Pancreas (tissue), 10 donors: Measurements from ENCODE around the gene SIX1. TPM values are rescaled to one million over a fixed set of nuclear protein-coding genes. Genes with fewer than 3 reads are reported as not detected.

Experiments
- ATAC-seq, 4 donors: fragments of 200-7000 bp; cut with Tn5 transposase; one replicate each; pipeline versions ENCODE4 v1.8.0 to v1.9.1; 2020; ENCODE audit warnings: mild to moderate bottlenecking in 4 of 4, moderate library complexity in 4 of 4
- DNase-seq, 6 donors: peaks; one replicate each; pipeline ENCODE4 v3.0.0-alpha.2; 2020
- FAIRE-seq: peaks from 2 replicates; lab custom pipeline; 2012; peaks lifted over from hg19 to GRCh38; lab: Jason Lieb, UNC
- H3K27ac ChIP-seq, 4 donors: fragments of 200-600 bp; sonication (generic); 1 replicate in 3 of 4; 2 replicates in 1 of 4; pipeline versions ENCODE4 v1.5.0 to v1.8.0; 2020
- H3K27me3 ChIP-seq, 4 donors: fragments of 200-600 bp; one replicate each; pipeline ENCODE4 v1.8.0; 2021
- H3K36me3 ChIP-seq, 3 donors: fragments of 200-600 bp; sonication (generic) in 1 of 3; one replicate each; pipeline versions ENCODE4 v1.5.0 to v1.8.0; 2020 to 2021
- H3K4me1 ChIP-seq, 3 donors: fragments of 200-600 bp; one replicate each; pipeline ENCODE4 v1.8.0; 2021
- H3K4me3 ChIP-seq, 4 donors: fragments of 200-600 bp; sonication (generic) in 2 of 4; one replicate each; pipeline versions ENCODE4 v1.5.0 to v1.8.0; 2020 to 2021
- H3K9me3 ChIP-seq, 4 donors: fragments of 200-600 bp; one replicate each; pipeline ENCODE4 v1.8.0; 2021
- WGBS, 2 donors: extraction: QIAGEN DNeasy Blood & Tissue Kit; methylation state at CpG; one replicate each; pipeline ENCODE4 v1.1.7; 2013; 5-methylcytosine and 5-hydroxymethylcytosine counted together
- intact Hi-C, 3 donors: fragments of 100-400 bp; cut with DNase I; formaldehyde crosslinking; loops; one replicate each; pipeline versions ENCODE4 v1.11.1 to v1.14.2; 2022
- polyA plus RNA-seq, 2 donors: library from polyadenylated mRNA; stranded (reverse); fragments of 200-250 nt; gene quantifications; one replicate each; pipeline ENCODE4 v1.2.3, GENCODE V29; 2013
- total RNA-seq, 6 donors: library from RNA; stranded (reverse); fragmentation: NEBNext Ultra II Directional in 4 of 6; extraction: Animal tissue kit (Norgen Biotek cat#: 25700) in 4 of 6; gene quantifications; one replicate each; pipeline versions ENCODE4 v1.2.1 to v1.2.4, GENCODE V29; 2021 to 2023
- TF ChIP-seq, protein P1 (sequence below), 4 donors: fragments of 200-600 bp; sonication (generic) in 3 of 4; IDR thresholded peaks; one replicate each; pipeline versions ENCODE4 v1.5.0 to v1.8.0; 2021; ENCODE audit warnings: antibody characterized with exemption in 4 of 4
- donor health status: healthy with polysubstance abuse.
- donor health status: DM: no; HTN: no; CAD: no; lungs with moderate emphysema.
- donor health status: DM: no; HTN: no; CAD: no.
- donor health status: control.
- donor health status: control.
- donor health status: Bipolar disorder and iron deficiency.
- donor health status: DM: yes; HTN: yes; CAD: no.
- donor health status: DM: no; HTN: no; CAD: no.
- donor health status: DM: no; HTN: no; CAD: no.
- donor health status: DM: yes; HTN: yes; CAD: no.

Gene SIX1
- total and polyA plus RNA-seq, 8 donors: 0.06 to 0.09 (median 0.07) TPM; not detected in 4

DNA sequence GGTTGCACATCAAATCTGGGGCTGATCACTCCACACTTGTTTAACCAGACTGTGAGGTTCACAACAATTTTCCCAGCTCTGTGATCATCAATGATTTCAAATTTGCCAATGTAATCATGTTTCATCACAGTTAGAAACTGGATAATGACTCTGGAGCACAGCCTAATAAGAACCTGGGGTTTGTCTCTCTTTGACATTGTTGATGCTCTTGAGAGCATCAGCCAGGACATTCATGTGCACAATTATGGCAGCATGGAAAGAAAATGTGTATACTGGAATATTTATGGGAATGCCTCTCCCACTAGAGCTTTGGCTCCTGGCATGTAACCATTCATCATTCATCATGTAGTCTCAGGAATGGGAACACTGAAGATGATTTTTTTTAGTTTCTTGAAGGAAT is 47.0 kb downstream of the SIX1 start:
- no peak for ATAC-seq
- Histone ChIP-seq H3K36me3 (no peaks in the 10 kb centered on the region), H3K27me3 (no peaks in the 10 kb centered on the region), H3K27ac (no peak overlapping the region), H3K4me1 (no peaks in the 10 kb centered on the region), H3K4me3 (no peak overlapping the region), H3K9me3 (no peaks in the 10 kb centered on the region)
- no peak for DNase-seq
- TF ChIP-seq, protein P1, sequence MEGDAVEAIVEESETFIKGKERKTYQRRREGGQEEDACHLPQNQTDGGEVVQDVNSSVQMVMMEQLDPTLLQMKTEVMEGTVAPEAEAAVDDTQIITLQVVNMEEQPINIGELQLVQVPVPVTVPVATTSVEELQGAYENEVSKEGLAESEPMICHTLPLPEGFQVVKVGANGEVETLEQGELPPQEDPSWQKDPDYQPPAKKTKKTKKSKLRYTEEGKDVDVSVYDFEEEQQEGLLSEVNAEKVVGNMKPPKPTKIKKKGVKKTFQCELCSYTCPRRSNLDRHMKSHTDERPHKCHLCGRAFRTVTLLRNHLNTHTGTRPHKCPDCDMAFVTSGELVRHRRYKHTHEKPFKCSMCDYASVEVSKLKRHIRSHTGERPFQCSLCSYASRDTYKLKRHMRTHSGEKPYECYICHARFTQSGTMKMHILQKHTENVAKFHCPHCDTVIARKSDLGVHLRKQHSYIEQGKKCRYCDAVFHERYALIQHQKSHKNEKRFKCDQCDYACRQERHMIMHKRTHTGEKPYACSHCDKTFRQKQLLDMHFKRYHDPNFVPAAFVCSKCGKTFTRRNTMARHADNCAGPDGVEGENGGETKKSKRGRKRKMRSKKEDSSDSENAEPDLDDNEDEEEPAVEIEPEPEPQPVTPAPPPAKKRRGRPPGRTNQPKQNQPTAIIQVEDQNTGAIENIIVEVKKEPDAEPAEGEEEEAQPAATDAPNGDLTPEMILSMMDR (IDR thresholded peaks at IDR 0.05): no peak
- FAIRE-seq: no peak
- intact Hi-C loops: no loop called here

DNA sequence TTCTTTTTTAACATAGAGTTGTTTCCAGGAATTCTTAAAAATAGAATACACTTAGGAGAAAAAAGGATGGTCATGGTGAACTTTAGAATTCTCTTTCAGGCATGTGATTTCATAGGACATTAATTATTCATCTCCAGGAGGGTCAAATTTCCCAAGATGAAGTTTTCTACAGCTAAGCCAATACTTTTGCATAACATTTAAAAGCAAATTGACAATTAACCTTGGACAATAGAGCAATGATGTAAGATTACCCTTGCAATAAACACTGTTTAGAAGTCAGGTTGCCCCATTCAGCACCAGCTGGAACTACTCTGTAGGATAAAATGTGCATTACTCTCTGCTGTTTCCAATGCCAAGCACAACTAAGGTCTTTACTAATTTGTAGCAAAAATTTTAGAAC is 49.5 kb downstream of the SIX1 start:
- DNase-seq (no peak), ATAC-seq (no peak), FAIRE-seq (no peak)
- no peaks in the 10 kb centered on the region for H3K36me3 ChIP-seq
- H3K9me3 ChIP-seq: no peaks in the 10 kb centered on the region
- intact Hi-C loops: no loop called here
- no peaks in the 10 kb centered on the region for H3K4me1 ChIP-seq
- TF ChIP-seq, protein P1 (IDR thresholded peaks at IDR 0.05): no peak
- H3K27ac ChIP-seq: no peak overlapping the region
- no peak overlapping the region for H3K4me3 ChIP-seq
- no peaks in the 10 kb centered on the region for H3K27me3 ChIP-seq

DNA sequence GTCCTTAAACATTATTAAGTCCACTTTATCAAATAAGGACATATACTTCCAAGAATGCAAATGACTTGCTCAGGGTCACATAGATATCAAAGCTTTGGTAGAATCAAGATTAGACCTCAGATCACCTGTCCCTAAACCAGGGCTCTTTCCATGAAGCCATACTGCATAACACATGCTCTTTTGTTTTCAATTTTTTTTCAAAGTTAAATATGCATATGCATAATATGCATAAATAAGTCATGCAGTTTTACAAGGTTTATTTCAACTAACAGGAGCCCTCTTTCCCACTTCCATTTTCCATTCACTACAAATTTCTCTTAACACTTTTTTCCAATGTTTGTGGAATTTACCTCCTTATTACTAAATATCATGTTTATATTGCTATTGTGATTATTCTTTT is 53.1 kb downstream of the SIX1 start:
- DNase-seq (no peak), ATAC-seq (no peak), FAIRE-seq (no peak)
- H3K4me3 ChIP-seq: no peak overlapping the region
- H3K27me3 ChIP-seq: no peaks in the 10 kb centered on the region
- H3K9me3 ChIP-seq: no peaks in the 10 kb centered on the region
- TF ChIP-seq, protein P1 (IDR thresholded peaks at IDR 0.05): no peak
- peaks cover 0 to 5% (median 1%) of the 10 kb centered on the region in 3 donors for H3K4me1 ChIP-seq
- H3K36me3 ChIP-seq: no peaks in the 10 kb centered on the region
- intact Hi-C loops: no loop called here
- H3K27ac ChIP-seq: no peak overlapping the region

DNA sequence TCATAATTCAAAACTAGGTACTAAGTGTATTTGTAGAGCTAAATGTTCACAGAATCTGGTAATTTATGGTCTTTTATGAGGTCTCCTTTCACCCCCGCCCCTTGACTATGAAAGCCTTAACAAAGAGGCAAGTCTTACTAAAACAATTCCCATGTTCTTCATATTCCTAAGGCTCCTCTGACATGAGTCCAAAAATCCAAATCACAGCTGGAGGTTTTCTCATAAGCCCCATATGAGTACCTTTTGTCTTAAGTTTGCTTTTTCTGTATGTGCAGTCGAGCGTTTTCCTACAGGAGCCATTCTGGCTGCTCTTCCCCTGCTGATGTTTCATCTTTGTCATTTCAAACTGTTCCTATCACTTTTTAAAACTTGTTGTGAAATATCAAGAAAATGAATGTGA is 55.2 kb downstream of the SIX1 start:
- WGBS, 2 donors: 53 to 58% methylated on average over 3 of the region's 3 CpGs
- intact Hi-C loops: no loop called here
- H3K9me3 ChIP-seq: no peaks in the 10 kb centered on the region

More for the DNA sequence above, 55.2 kb downstream of the SIX1 start:
- Histone ChIP-seq H3K4me3 (no peak overlapping the region), H3K27ac (no peak overlapping the region), H3K27me3 (no peaks in the 10 kb centered on the region), H3K36me3 (no peaks in the 10 kb centered on the region), H3K4me1 (peaks cover 0 to 6% (median 5%) of the 10 kb centered on the region in 3 donors)
- DNase-seq (peak in 1 of 6 donors; percentile 14), FAIRE-seq (no peak), ATAC-seq (peak in 3 of 4 donors; percentile 35 to 70 (median 63))
- TF ChIP-seq, protein P1 (IDR thresholded peaks at IDR 0.05): no peak

Other genes starting within 250 kb of the SIX1 start
- gene C14orf39, start 163.4 kb downstream of the SIX1 start, total RNA-seq: not detected
- under 1 TPM in 1 of 2 donors, not detected in 1; 0.02 TPM for gene C14orf39, start 163.4 kb downstream of the SIX1 start, polyA plus RNA-seq
- not detected for gene SIX6, start 140.3 kb downstream of the SIX1 start, total RNA-seq
- not detected for gene SIX6, start 140.3 kb downstream of the SIX1 start, polyA plus RNA-seq
- 1 to 10 TPM; 1.3 to 4.1 (median 2.4) TPM for gene SIX4, start 74.9 kb upstream of the SIX1 start, total RNA-seq
- gene SIX4, start 74.9 kb upstream of the SIX1 start, polyA plus RNA-seq: under 1 TPM; 0.33 to 0.65 TPM
- gene MNAT1, start 85.3 kb upstream of the SIX1 start, total RNA-seq: 10 to 100 TPM in 5 of 6 donors, 1 to 10 TPM in 1; 8.0 to 15.6 (median 12.9) TPM
- 10 to 100 TPM in 1 of 2 donors, 1 to 10 TPM in 1; 6.9 to 12.2 TPM for gene MNAT1, start 85.3 kb upstream of the SIX1 start, polyA plus RNA-seq